ENCODE data around the gene SLC24A1.
A peak's percentile ranks its signal among the peaks of the same experiment; 100 is the strongest.

Gene SLC24A1

GRCh38 chr15:65598468-65598867 lies 23.3 kb upstream of the SLC24A1 start:
- Histone ChIP-seq H3K27me3 (ENCODE audit: insufficient read depth, low read length, poor library complexity) (no peaks in the 10 kb centered on the region), H3K79me2 (ENCODE audit: control insufficient read depth, insufficient read depth, low read length) (no peaks in the 10 kb centered on the region), H3K79me1 (ENCODE audit: low read length) (no peaks in the 10 kb centered on the region), H4K8ac (ENCODE audit: low read depth, low read length) (no peak overlapping the region), H2BK5ac (ENCODE audit: low read length) (no peak overlapping the region), H2BK120ac (ENCODE audit: low read depth, low read length) (no peak overlapping the region), H3K27ac (ENCODE audit: low read depth, low read length) (no peak overlapping the region), H3K36me3 (ENCODE audit: control insufficient read depth, insufficient read depth, low read length) (peaks cover 1% of the 10 kb centered on the region), H3K9ac (ENCODE audit: low read length) (no peak overlapping the region), H3K4ac (ENCODE audit: low read depth, low read length) (no peak overlapping the region), H3K4me3 (ENCODE audit: low read length) (no peak overlapping the region), H4K5ac (ENCODE audit: low read length) (no peak overlapping the region), H2AK5ac (ENCODE audit: low read length) (no peak overlapping the region), H2BK15ac (replicated peaks; ENCODE audit: low read depth) (no peak overlapping the region), H3K56ac (ENCODE audit: low read length) (no peak overlapping the region), H3K4me1 (ENCODE audit: control insufficient read depth, low read depth, low read length) (no peaks in the 10 kb centered on the region), H3K4me2 (ENCODE audit: low read length) (no peak overlapping the region), H3K23ac (ENCODE audit: low read length) (no peak overlapping the region), H3K18ac (ENCODE audit: low read length) (no peak overlapping the region)
- 100% methylated on average over 2 of the region's 2 CpGs for WGBS (ENCODE audit: extremely low coverage, insufficient coverage, low lambda C conversion rate)
- DNase-seq: no peak

GRCh38 chr15:65599677-65600076 lies 22.1 kb upstream of the SLC24A1 start:
- no peak overlapping the region for H3K18ac ChIP-seq (ENCODE audit: low read length)
- H3K23ac ChIP-seq (ENCODE audit: low read length): no peak overlapping the region
- no peaks in the 10 kb centered on the region for H3K4me1 ChIP-seq (ENCODE audit: control insufficient read depth, low read depth, low read length)
- H3K56ac ChIP-seq (ENCODE audit: low read length): no peak overlapping the region
- no peak overlapping the region for H3K4ac ChIP-seq (ENCODE audit: low read depth, low read length)
- no peak overlapping the region for H3K9ac ChIP-seq (ENCODE audit: low read length)
- no peak overlapping the region for H3K4me2 ChIP-seq (ENCODE audit: low read length)
- H3K79me2 ChIP-seq (ENCODE audit: control insufficient read depth, insufficient read depth, low read length): no peaks in the 10 kb centered on the region
- no peak overlapping the region for H4K8ac ChIP-seq (ENCODE audit: low read depth, low read length)
- no peaks in the 10 kb centered on the region for H3K79me1 ChIP-seq (ENCODE audit: low read length)
- H4K5ac ChIP-seq (ENCODE audit: low read length): no peak overlapping the region
- no peak overlapping the region for H3K4me3 ChIP-seq (ENCODE audit: low read length)
- DNase-seq: no peak
- H3K27ac ChIP-seq (ENCODE audit: low read depth, low read length): no peak overlapping the region
- H2BK5ac ChIP-seq (ENCODE audit: low read length): no peak overlapping the region
- H2BK120ac ChIP-seq (ENCODE audit: low read depth, low read length): no peak overlapping the region
- H3K36me3 ChIP-seq (ENCODE audit: control insufficient read depth, insufficient read depth, low read length): peaks cover 1% of the 10 kb centered on the region
- no peak overlapping the region for H2AK5ac ChIP-seq (ENCODE audit: low read length)
- no peak overlapping the region for H2BK15ac ChIP-seq (replicated peaks; ENCODE audit: low read depth)
- no peaks in the 10 kb centered on the region for H3K27me3 ChIP-seq (ENCODE audit: insufficient read depth, low read length, poor library complexity)
- WGBS (ENCODE audit: extremely low coverage, insufficient coverage, low lambda C conversion rate): no CpG with 5 or more reads among the region's 5 CpGs

GRCh38 chr15:65603134-65603533 lies 18.6 kb upstream of the SLC24A1 start:
- Histone ChIP-seq H3K36me3 (ENCODE audit: control insufficient read depth, insufficient read depth, low read length) (peaks cover 2% of the 10 kb centered on the region), H3K4me1 (ENCODE audit: control insufficient read depth, low read depth, low read length) (no peaks in the 10 kb centered on the region), H3K9ac (ENCODE audit: low read length) (no peak overlapping the region), H4K8ac (ENCODE audit: low read depth, low read length) (no peak overlapping the region), H3K4me3 (ENCODE audit: low read length) (no peak overlapping the region), H4K5ac (ENCODE audit: low read length) (no peak overlapping the region), H2AK5ac (ENCODE audit: low read length) (no peak overlapping the region), H3K23ac (ENCODE audit: low read length) (no peak overlapping the region), H3K4me2 (ENCODE audit: low read length) (no peak overlapping the region), H2BK120ac (ENCODE audit: low read depth, low read length) (no peak overlapping the region), H3K56ac (ENCODE audit: low read length) (no peak overlapping the region), H3K79me1 (ENCODE audit: low read length) (peaks cover 2% of the 10 kb centered on the region), H3K18ac (ENCODE audit: low read length) (no peak overlapping the region), H3K4ac (ENCODE audit: low read depth, low read length) (no peak overlapping the region), H2BK15ac (replicated peaks; ENCODE audit: low read depth) (no peak overlapping the region), H3K27me3 (ENCODE audit: insufficient read depth, low read length, poor library complexity) (no peaks in the 10 kb centered on the region), H2BK5ac (ENCODE audit: low read length) (no peak overlapping the region), H3K79me2 (ENCODE audit: control insufficient read depth, insufficient read depth, low read length) (peaks cover 2% of the 10 kb centered on the region), H3K27ac (ENCODE audit: low read depth, low read length) (no peak overlapping the region)
- DNase-seq: no peak
- WGBS (ENCODE audit: extremely low coverage, insufficient coverage, low lambda C conversion rate): no CpG with 5 or more reads among the region's 2 CpGs

GRCh38 chr15:65603559-65603958 lies 18.2 kb upstream of the SLC24A1 start:
- no peak overlapping the region for H2BK5ac ChIP-seq (ENCODE audit: low read length)
- no peak overlapping the region for H3K4ac ChIP-seq (ENCODE audit: low read depth, low read length)
- no peak overlapping the region for H3K56ac ChIP-seq (ENCODE audit: low read length)
- no peak overlapping the region for H3K18ac ChIP-seq (ENCODE audit: low read length)
- H3K27me3 ChIP-seq (ENCODE audit: insufficient read depth, low read length, poor library complexity): no peaks in the 10 kb centered on the region
- no peak overlapping the region for H4K8ac ChIP-seq (ENCODE audit: low read depth, low read length)
- no CpG with 5 or more reads among the region's 1 CpG for WGBS (ENCODE audit: extremely low coverage, insufficient coverage, low lambda C conversion rate)
- no peak overlapping the region for H2BK15ac ChIP-seq (replicated peaks; ENCODE audit: low read depth)
- no peak for DNase-seq
- H3K79me2 ChIP-seq (ENCODE audit: control insufficient read depth, insufficient read depth, low read length): peaks cover 2% of the 10 kb centered on the region
- no peak overlapping the region for H3K4me2 ChIP-seq (ENCODE audit: low read length)
- H3K9ac ChIP-seq (ENCODE audit: low read length): no peak overlapping the region
- H3K27ac ChIP-seq (ENCODE audit: low read depth, low read length): no peak overlapping the region
- no peak overlapping the region for H3K4me3 ChIP-seq (ENCODE audit: low read length)
- no peak overlapping the region for H2AK5ac ChIP-seq (ENCODE audit: low read length)
- H3K79me1 ChIP-seq (ENCODE audit: low read length): peaks cover 2% of the 10 kb centered on the region
- peaks cover 2% of the 10 kb centered on the region for H3K36me3 ChIP-seq (ENCODE audit: control insufficient read depth, insufficient read depth, low read length)
- no peak overlapping the region for H3K23ac ChIP-seq (ENCODE audit: low read length)
- no peaks in the 10 kb centered on the region for H3K4me1 ChIP-seq (ENCODE audit: control insufficient read depth, low read depth, low read length)
- no peak overlapping the region for H4K5ac ChIP-seq (ENCODE audit: low read length)
- H2BK120ac ChIP-seq (ENCODE audit: low read depth, low read length): no peak overlapping the region

- Histone ChIP-seq H3K27ac (ENCODE audit: low read depth, low read length) (peak within 1 kb of the TSS; percentile 95), H3K4me3 (ENCODE audit: low read length) (peak within 1 kb of the TSS; percentile 80), H3K4me1 (ENCODE audit: control insufficient read depth, low read depth, low read length) (peaks cover 2% of the 10 kb centered on the region), H3K18ac (ENCODE audit: low read length) (peak within 1 kb of the TSS; percentile 30), H3K9ac (ENCODE audit: low read length) (peak within 1 kb of the TSS; percentile 91), H3K23ac (ENCODE audit: low read length) (no peak within 1 kb of the TSS), H3K4me2 (ENCODE audit: low read length) (peak within 1 kb of the TSS; percentile 76), H2BK120ac (ENCODE audit: low read depth, low read length) (no peak within 1 kb of the TSS), H3K4ac (ENCODE audit: low read depth, low read length) (peak within 1 kb of the TSS; percentile 82), H3K79me2 (ENCODE audit: control insufficient read depth, insufficient read depth, low read length) (peaks cover 11% of the 10 kb centered on the region), H2BK5ac (ENCODE audit: low read length) (peak within 1 kb of the TSS; percentile 61), H4K5ac (ENCODE audit: low read length) (peak within 1 kb of the TSS; percentile 44), H3K79me1 (ENCODE audit: low read length) (peaks cover 5% of the 10 kb centered on the region), H4K8ac (ENCODE audit: low read depth, low read length) (no peak within 1 kb of the TSS), H3K36me3 (ENCODE audit: control insufficient read depth, insufficient read depth, low read length) (peaks cover 2% of the 10 kb centered on the region), H3K27me3 (ENCODE audit: insufficient read depth, low read length, poor library complexity) (no peaks in the 10 kb centered on the region), H2BK15ac (replicated peaks; ENCODE audit: low read depth) (no peak within 1 kb of the TSS), H3K56ac (ENCODE audit: low read length) (peak within 1 kb of the TSS; percentile 94), H2AK5ac (ENCODE audit: low read length) (no peak within 1 kb of the TSS)
- peak; percentile 98 for DNase-seq
- WGBS (ENCODE audit: extremely low coverage, insufficient coverage, low lambda C conversion rate): no CpG with 5 or more reads among the region's 64 CpGs
Observed at GRCh38 chr15:65610871-65611718, 10.6 kb upstream of the SLC24A1 start, which contains the start of gene INTS14. Gene INTS14 (minus strand): TSS chr15:65611131. CDS start chr15:65607380, 3,751 bp downstream.
